CD4-positive, alpha-beta memory T cell (primary cell): ENCODE data around the gene CHST14. TPM values are rescaled to one million over a fixed set of nuclear protein-coding genes. Genes with fewer than 3 reads are reported as not detected.
A peak's percentile ranks its signal among the peaks of the same experiment; 100 is the strongest.

Experiments
- CTCF ChIA-PET: fragments of 350-600 bp; sonication (Branson Sonifier 250); formaldehyde crosslinking; loops from one replicate; lab custom pipeline; 2021; ENCODE audit warnings: inconsistent platforms; ENCODE audit not compliant: partially characterized antibody; lab: Charles Lee
- POLR2A ChIA-PET: fragments of 350-600 bp; sonication (Branson Sonifier 250); formaldehyde crosslinking; loops from one replicate; lab custom pipeline; 2021; ENCODE audit not compliant: partially characterized antibody; lab: Charles Lee
- DNase-seq, 5 donors: peaks; one replicate each; pipeline versions ENCODE4 v3.0.0 to v3.0.0-alpha.2; 2020 to 2022; ENCODE audit warnings: mixed read lengths in 1 of 5
- H3K27ac ChIP-seq: one replicate; pipeline ENCODE4 v1.7.0; 2013; ENCODE audit warnings: low read depth, low read length
- H3K27me3 ChIP-seq: 2 replicates; pipeline ENCODE4 v1.7.0; 2013; ENCODE audit warnings: mild to moderate bottlenecking, low read length, moderate library complexity; ENCODE audit not compliant: insufficient read depth
- H3K36me3 ChIP-seq: 2 replicates; pipeline ENCODE4 v1.7.0; 2013; ENCODE audit warnings: mild to moderate bottlenecking, low read length, moderate library complexity; ENCODE audit not compliant: insufficient read depth
- H3K4me1 ChIP-seq: 2 replicates; pipeline ENCODE4 v1.7.0; 2013; ENCODE audit warnings: mild to moderate bottlenecking, low read length, moderate library complexity; ENCODE audit not compliant: insufficient read depth
- H3K4me3 ChIP-seq, 2 donors: one replicate each; pipeline ENCODE4 v1.7.0; 2013; ENCODE audit warnings: low read length in 2 of 2, mild to moderate bottlenecking in 1 of 2
- H3K9me3 ChIP-seq, 2 donors: one replicate each; pipeline ENCODE4 v1.7.0; 2013; ENCODE audit warnings: low read length in 2 of 2, control low read depth in 1 of 2; ENCODE audit not compliant: control insufficient read depth in 1 of 2
- H3K27ac Mint-ChIP-seq, 7 donors: one replicate each; pipeline ENCODE4 v1.8.0; 2020 to 2021; ENCODE audit warnings: mixed read lengths in 7 of 7, mild to moderate bottlenecking in 6 of 7, inconsistent platforms in 3 of 7, moderate library complexity in 3 of 7
- H3K27me3 Mint-ChIP-seq, 2 donors: one replicate each; pipeline ENCODE4 v1.8.0; 2020 to 2021; ENCODE audit warnings: mixed read lengths in 2 of 2
- H3K36me3 Mint-ChIP-seq, 2 donors: one replicate each; pipeline ENCODE4 v1.8.0; 2020 to 2021; ENCODE audit warnings: mixed read lengths in 2 of 2, inconsistent platforms in 1 of 2, mild to moderate bottlenecking in 1 of 2
- H3K4me1 Mint-ChIP-seq, 4 donors: one replicate each; pipeline ENCODE4 v1.8.0; 2020 to 2021; ENCODE audit warnings: mixed read lengths in 4 of 4, mild to moderate bottlenecking in 1 of 4
- H3K4me3 Mint-ChIP-seq, 8 donors: one replicate each; pipeline ENCODE4 v1.8.0; 2020 to 2021; ENCODE audit warnings: mixed read lengths in 8 of 8, mild to moderate bottlenecking in 7 of 8, moderate library complexity in 6 of 8, inconsistent platforms in 3 of 8
- H3K9me3 Mint-ChIP-seq, 8 donors: one replicate each; pipeline ENCODE4 v1.8.0; 2020 to 2021; ENCODE audit warnings: mixed read lengths in 8 of 8, mild to moderate bottlenecking in 5 of 8, inconsistent platforms in 3 of 8, moderate library complexity in 1 of 8
- intact Hi-C: fragments of 100-400 bp; cut with micrococcal nuclease; formaldehyde crosslinking; loops from one replicate; pipeline ENCODE4 v1.15.1; 2023
- polyA plus RNA-seq, 2 donors: library from polyadenylated mRNA; unstranded; fragments of 300-500 nt; fragmentation: Illumina TruSeq; gene quantifications; one replicate each; pipeline ENCODE4 v1.2.3, GENCODE V29; 2021
- total RNA-seq, 2 experiments: library from RNA; stranded (reverse); gene quantifications; one replicate each; pipeline ENCODE4 v1.2.3, GENCODE V29; 2021

CHST14 gene
- total and polyA plus RNA-seq, 4 experiments from 2014 or later = 0.64 to 10.5 (median 5.3) TPM

GRCh38 chr15:40465939-40466338 lies 4.8 kb upstream of the CHST14 start:
- no peaks in the 10 kb centered on the region for H3K27me3 ChIP-seq
- Mint-ChIP-seq H3K27me3 (no peaks in the 10 kb centered on the region), H3K4me3 (no peak overlapping the region), H3K4me1 (peaks cover 7 to 17% (median 10%) of the 10 kb centered on the region in 4 donors), H3K9me3 (no peaks in the 10 kb centered on the region), H3K27ac (peak overlapping the region in 4 of 7 donors; percentile 35 to 67 (median 42)), H3K36me3 (peaks cover 9 to 36% of the 10 kb centered on the region in 2 donors)
- CTCF ChIA-PET = interaction anchor here (1.5 kb wide), 1 partner anchor 13 kb away, joined by 3 read pairs; no protein-coding TSS in a partner anchor
- no peak for DNase-seq
- H3K36me3 ChIP-seq = peaks cover 32% of the 10 kb centered on the region
- H3K4me3 ChIP-seq = no peak overlapping the region
- peaks cover 9% of the 10 kb centered on the region for H3K4me1 ChIP-seq
- POLR2A ChIA-PET = no interaction called here
- H3K27ac ChIP-seq = no peak overlapping the region
- intact Hi-C loops = no loop called here
- no peaks in the 10 kb centered on the region for H3K9me3 ChIP-seq

DNA sequence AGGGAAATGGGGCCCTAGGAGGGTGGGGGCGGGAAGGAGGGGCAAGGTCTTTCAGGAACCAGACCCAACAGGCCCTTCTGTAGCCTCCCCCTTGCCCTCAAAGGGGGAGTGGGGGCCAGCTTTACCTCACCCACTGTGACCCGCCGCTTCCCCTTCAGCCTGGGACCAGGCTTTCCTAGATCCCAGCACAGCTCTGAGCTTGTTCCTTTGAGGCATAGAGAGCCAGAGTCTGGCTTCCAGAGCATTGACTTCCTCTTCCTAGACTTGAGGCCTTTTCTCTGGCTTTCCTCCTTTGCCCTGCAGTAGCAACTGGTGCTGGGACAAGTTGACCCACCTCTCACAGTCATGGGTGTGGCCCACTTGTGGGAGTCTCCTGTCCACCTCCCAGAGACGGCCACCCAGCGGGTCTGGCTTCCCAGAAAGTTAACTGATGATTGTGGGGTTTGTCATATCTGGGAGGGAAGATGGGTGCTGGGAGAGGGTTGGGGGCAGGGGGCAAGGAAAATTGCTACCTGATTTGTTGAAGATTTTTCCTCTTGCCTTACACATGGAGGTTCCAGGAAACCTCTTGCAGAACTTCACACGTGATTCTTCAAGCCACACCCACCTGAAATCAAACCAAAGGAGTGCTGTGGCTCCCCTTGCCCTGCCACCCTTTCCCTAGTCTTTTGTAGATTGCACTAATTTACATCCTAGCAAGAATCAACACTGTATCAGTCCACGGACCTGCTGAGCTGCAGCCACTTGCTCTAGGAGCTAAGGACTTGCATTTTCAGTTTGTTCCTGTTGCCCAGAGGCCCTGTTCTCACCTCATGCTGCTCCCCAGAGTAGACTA lies 4.1 kb upstream of the CHST14 start:
- Histone ChIP-seq H3K9me3 (no peaks in the 10 kb centered on the region), H3K36me3 (peaks cover 32% of the 10 kb centered on the region), H3K4me3 (no peak overlapping the region), H3K27ac (no peak overlapping the region), H3K4me1 (peaks cover 9% of the 10 kb centered on the region), H3K27me3 (no peaks in the 10 kb centered on the region)
- Mint-ChIP-seq H3K4me1 (peaks cover 8 to 19% (median 12%) of the 10 kb centered on the region in 4 donors), H3K27me3 (no peaks in the 10 kb centered on the region), H3K27ac (peak overlapping the region; percentile 22 to 88 (median 59)), H3K4me3 (no peak overlapping the region), H3K9me3 (no peaks in the 10 kb centered on the region), H3K36me3 (peaks cover 9 to 34% of the 10 kb centered on the region in 2 donors)
- intact Hi-C loops = no loop called here
- DNase-seq = no peak
- ChIA-PET POLR2A (interaction anchor here (1.0 to 1.6 kb wide), 2 partner anchors 26 to 159 kb away, joined by 3 to 4 read pairs; partner anchors contain the start of genes BAHD1 and PLCB2), CTCF (interaction anchor here (0.5 to 1.5 kb wide), 3 partner anchors 14 to 862 kb away, joined by 3 read pairs; no protein-coding TSS in a partner anchor)

DNA sequence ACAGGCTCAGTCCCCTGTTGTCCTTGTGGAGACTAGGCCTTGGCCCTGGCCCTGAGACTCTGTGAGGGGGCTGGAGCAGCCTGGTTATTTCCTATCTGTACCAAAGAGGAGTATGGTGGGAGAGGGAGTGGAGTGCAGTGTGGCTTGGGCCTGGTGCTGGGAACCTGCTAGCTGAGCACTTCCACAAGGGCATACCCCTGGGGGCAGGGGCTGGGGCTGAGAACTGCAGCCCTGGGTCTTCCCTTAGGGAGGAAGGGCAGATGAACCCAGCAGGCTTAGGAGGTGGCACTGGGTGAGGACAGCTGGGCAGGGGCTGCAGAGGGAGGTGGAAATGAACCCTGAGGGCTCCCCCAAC lies 3.5 kb upstream of the CHST14 start:
- Histone ChIP-seq H3K36me3 (peaks cover 26% of the 10 kb centered on the region), H3K4me3 (no peak overlapping the region), H3K4me1 (peaks cover 15% of the 10 kb centered on the region), H3K27me3 (no peaks in the 10 kb centered on the region), H3K9me3 (no peaks in the 10 kb centered on the region), H3K27ac (no peak overlapping the region)
- Mint-ChIP-seq H3K9me3 (no peaks in the 10 kb centered on the region), H3K36me3 (peaks cover 9 to 30% of the 10 kb centered on the region in 2 donors), H3K27me3 (no peaks in the 10 kb centered on the region), H3K4me1 (peaks cover 12 to 25% (median 16%) of the 10 kb centered on the region in 4 donors), H3K4me3 (no peak overlapping the region), H3K27ac (peak overlapping the region; percentile 29 to 91 (median 68))
- DNase-seq = no peak
- POLR2A ChIA-PET = interaction anchor here (1.0 to 1.6 kb wide), 2 partner anchors 26 to 160 kb away, joined by 3 to 4 read pairs; partner anchors contain the start of genes BAHD1 and PLCB2
- CTCF ChIA-PET = interaction anchor here (1.0 to 1.5 kb wide), 2 partner anchors 15 to 26 kb away, joined by 3 to 4 read pairs; partner anchors contain the start of gene BAHD1
- intact Hi-C loops = no loop called here

GRCh38 chr15:40468898-40469331 lies 1.9 kb upstream of the CHST14 start:
- H3K27ac Mint-ChIP-seq = peak overlapping the region in 5 of 7 donors; percentile 13 to 79 (median 31)
- Histone ChIP-seq H3K27ac (no peak overlapping the region), H3K4me1 (peaks cover 23% of the 10 kb centered on the region), H3K36me3 (peaks cover 22% of the 10 kb centered on the region), H3K9me3 (no peaks in the 10 kb centered on the region), H3K4me3 (no peak overlapping the region), H3K27me3 (no peaks in the 10 kb centered on the region)
- ChIA-PET POLR2A (interaction anchor here (1.2 kb wide), 1 partner anchor 12 kb away, joined by 4 read pairs; no protein-coding TSS in a partner anchor), CTCF (interaction anchor here (0.8 to 2.3 kb wide), 3 partner anchors 14 to 148 kb away, joined by 3 to 7 read pairs (median 3); no protein-coding TSS in a partner anchor)
- peaks cover 12 to 33% (median 20%) of the 10 kb centered on the region in 4 donors for H3K4me1 Mint-ChIP-seq
- peaks cover 5 to 25% of the 10 kb centered on the region in 2 donors for H3K36me3 Mint-ChIP-seq
- no peaks in the 10 kb centered on the region for H3K27me3 Mint-ChIP-seq
- DNase-seq = no peak
- intact Hi-C loops = no loop called here
- H3K9me3 Mint-ChIP-seq = no peaks in the 10 kb centered on the region
- peak overlapping the region in 2 of 8 donors; percentile 48 to 52 for H3K4me3 Mint-ChIP-seq

DNA sequence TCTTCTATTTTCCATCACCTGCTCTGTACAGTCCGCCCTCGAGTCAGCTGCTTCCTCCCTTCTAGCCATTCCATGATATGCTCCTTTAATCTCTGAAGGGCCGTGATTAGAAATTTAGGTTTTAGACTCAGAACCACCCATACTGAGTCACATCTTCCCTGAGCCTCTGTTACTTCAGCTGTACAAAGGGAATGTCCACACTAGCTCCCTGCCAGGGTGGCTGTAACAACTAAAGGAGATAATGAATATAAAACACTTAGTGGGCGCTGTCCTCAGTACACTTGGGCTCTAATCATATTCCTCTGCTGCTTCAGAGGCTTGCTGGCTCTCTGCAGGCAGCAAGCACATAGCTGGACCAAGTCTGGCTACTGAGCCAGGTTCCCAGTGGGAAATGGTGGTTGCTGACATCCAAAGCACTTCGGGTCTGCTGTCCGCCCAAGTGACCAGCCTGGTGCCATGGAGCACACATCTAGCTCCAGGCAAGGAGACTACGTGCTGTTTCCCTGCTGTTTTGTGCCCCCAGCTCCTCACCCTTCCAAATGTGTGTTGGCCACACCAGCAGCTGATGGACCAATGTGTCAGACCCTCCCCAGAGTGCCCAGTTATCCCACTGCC lies 901 bp upstream of the CHST14 start:
- DNase-seq = no peak
- Histone ChIP-seq H3K9me3 (no peaks in the 10 kb centered on the region), H3K4me3 (no peak overlapping the region), H3K27ac (peak overlapping the region; percentile 55), H3K27me3 (no peaks in the 10 kb centered on the region), H3K36me3 (peaks cover 13% of the 10 kb centered on the region), H3K4me1 (peaks cover 23% of the 10 kb centered on the region)
- H3K27ac Mint-ChIP-seq = peak overlapping the region; percentile 31 to 94 (median 84)
- H3K4me3 Mint-ChIP-seq = peak overlapping the region; percentile 58 to 77 (median 64)
- H3K36me3 Mint-ChIP-seq = peaks cover 5 to 23% of the 10 kb centered on the region in 2 donors
- peaks cover 12 to 33% (median 22%) of the 10 kb centered on the region in 4 donors for H3K4me1 Mint-ChIP-seq
- H3K27me3 Mint-ChIP-seq = no peaks in the 10 kb centered on the region
- ChIA-PET POLR2A (interaction anchor here (1.0 to 1.2 kb wide), 4 partner anchors 13 to 72 kb away, joined by 3 to 4 read pairs (median 4); no protein-coding TSS in a partner anchor), CTCF (interaction anchor here (1.0 to 2.3 kb wide), 3 partner anchors 13 to 37 kb away, joined by 3 to 7 read pairs (median 5); partner anchors contain the start of gene BAHD1)
- no peaks in the 10 kb centered on the region for H3K9me3 Mint-ChIP-seq
- intact Hi-C loops = loop anchor here (2.0 to 5.0 kb wide), 2 partner anchors 15 to 33 kb away; no protein-coding TSS in a partner anchor

DNA sequence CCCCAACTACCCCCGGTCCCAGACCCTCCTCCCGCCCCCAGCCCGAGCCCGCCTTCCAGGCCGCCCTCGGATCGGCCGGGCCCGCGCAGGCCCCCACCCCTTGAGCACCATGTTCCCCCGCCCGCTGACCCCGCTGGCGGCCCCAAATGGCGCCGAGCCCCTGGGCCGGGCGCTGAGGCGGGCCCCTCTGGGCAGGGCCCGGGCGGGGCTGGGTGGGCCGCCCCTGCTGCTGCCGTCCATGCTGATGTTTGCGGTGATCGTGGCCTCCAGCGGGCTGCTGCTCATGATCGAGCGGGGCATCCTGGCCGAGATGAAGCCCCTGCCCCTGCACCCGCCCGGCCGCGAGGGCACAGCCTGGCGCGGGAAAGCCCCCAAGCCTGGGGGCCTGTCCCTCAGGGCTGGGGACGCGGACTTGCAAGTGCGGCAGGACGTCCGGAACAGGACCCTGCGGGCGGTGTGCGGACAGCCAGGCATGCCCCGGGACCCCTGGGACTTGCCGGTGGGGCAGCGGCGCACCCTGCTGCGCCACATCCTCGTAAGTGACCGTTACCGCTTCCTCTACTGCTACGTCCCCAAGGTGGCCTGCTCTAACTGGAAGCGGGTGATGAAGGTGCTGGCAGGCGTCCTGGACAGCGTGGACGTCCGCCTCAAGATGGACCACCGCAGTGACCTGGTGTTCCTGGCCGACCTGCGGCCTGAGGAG lies 472 bp downstream of the CHST14 start:
- Histone ChIP-seq H3K4me3 (peak overlapping the region; percentile 58 to 74), H3K27ac (peak overlapping the region; percentile 70), H3K9me3 (no peaks in the 10 kb centered on the region), H3K36me3 (no peaks in the 10 kb centered on the region), H3K4me1 (peaks cover 23% of the 10 kb centered on the region), H3K27me3 (no peaks in the 10 kb centered on the region)
- Mint-ChIP-seq H3K4me3 (peak overlapping the region; percentile 87 to 93 (median 90)), H3K9me3 (no peaks in the 10 kb centered on the region), H3K4me1 (peaks cover 12 to 30% (median 20%) of the 10 kb centered on the region in 4 donors), H3K27ac (peak overlapping the region; percentile 53 to 91 (median 88)), H3K36me3 (peaks cover 0 to 11% of the 10 kb centered on the region in 2 donors), H3K27me3 (no peaks in the 10 kb centered on the region)
- CTCF ChIA-PET = no interaction called here
- DNase-seq = peak in 3 of 5 donors; percentile 21 to 34 (median 29)
- intact Hi-C loops = loop anchor here (2.0 to 5.0 kb wide), 2 partner anchors 16 to 34 kb away; no protein-coding TSS in a partner anchor
- POLR2A ChIA-PET = interaction anchor here (1.0 kb wide), 3 partner anchors 29 to 39 kb away, joined by 3 to 4 read pairs (median 3); partner anchors contain the start of gene BAHD1
